Vagina (tissue), 2 donors: ENCODE measurements around the gene HEG1.

Experiments used
- POLR2A ChIP-seq, 2 donors: fragments of 450-650 bp; IDR thresholded peaks; one replicate each; pipeline ENCODE4 v1.6.1; 2017; ENCODE audit warnings: antibody characterized with exemption in 2 of 2, mild to moderate bottlenecking in 2 of 2, moderate library complexity in 2 of 2
- TF ChIP-seq, protein P1 (sequence below), 3 experiments: fragments of 450-650 bp in 2 of 3; fragments of 200-600 bp in 1 of 3; sonication (generic) in 1 of 3; IDR thresholded peaks; one replicate each; pipeline ENCODE4 v1.5.1; 2017 to 2019; ENCODE audit warnings: antibody characterized with exemption in 3 of 3, mild to moderate bottlenecking in 2 of 3, moderate library complexity in 2 of 3

DNA sequence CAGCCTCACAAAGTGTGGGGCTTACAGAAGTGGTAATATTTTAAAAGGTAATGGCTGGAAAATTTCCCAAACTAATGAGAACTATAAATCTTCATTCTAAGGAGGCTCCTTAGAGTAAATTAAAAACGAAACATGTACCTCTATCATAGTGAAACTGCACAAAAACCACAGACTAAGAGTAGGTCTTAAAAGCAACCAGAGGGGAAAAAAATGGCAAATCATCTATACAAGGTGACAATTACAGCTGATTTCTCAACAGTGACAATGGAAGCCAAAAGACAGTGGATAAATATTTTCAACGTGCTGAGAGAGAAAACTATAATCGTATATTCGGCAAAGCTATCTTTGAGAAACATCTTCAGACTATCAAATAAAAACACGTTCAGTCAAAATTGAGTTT is 20.6 kb downstream of the HEG1 start:
- TF ChIP-seq POLR2A (IDR thresholded peaks at IDR 0.05), result no peak
- TF ChIP-seq, protein P1, sequence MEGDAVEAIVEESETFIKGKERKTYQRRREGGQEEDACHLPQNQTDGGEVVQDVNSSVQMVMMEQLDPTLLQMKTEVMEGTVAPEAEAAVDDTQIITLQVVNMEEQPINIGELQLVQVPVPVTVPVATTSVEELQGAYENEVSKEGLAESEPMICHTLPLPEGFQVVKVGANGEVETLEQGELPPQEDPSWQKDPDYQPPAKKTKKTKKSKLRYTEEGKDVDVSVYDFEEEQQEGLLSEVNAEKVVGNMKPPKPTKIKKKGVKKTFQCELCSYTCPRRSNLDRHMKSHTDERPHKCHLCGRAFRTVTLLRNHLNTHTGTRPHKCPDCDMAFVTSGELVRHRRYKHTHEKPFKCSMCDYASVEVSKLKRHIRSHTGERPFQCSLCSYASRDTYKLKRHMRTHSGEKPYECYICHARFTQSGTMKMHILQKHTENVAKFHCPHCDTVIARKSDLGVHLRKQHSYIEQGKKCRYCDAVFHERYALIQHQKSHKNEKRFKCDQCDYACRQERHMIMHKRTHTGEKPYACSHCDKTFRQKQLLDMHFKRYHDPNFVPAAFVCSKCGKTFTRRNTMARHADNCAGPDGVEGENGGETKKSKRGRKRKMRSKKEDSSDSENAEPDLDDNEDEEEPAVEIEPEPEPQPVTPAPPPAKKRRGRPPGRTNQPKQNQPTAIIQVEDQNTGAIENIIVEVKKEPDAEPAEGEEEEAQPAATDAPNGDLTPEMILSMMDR (IDR thresholded peaks at IDR 0.05), result no peak
